SK-N-SH treated with all-trans-retinoic acid at 6 μM for 48 hours (cell line): ENCODE results near the gene CFDP1.

Source experiments
- ATAC-seq: fragments of 200-7000 bp; cut with Tn5 transposase; 3 replicates; pipeline ENCODE4 v1.9.1; 2020; ENCODE audit warnings: mild to moderate bottlenecking, moderate library complexity
- ARNTL ChIP-seq: fragments of 450-650 bp; formaldehyde crosslinking; IDR thresholded peaks from 2 replicates; pipeline ENCODE4 v1.5.0; 2020; ENCODE audit warnings: low read depth, mild to moderate bottlenecking, moderate library complexity, borderline replicate concordance
- CSDC2 ChIP-seq: fragments of 250-450 bp; sonication (Bioruptor Pico); IDR thresholded peaks from 2 replicates; pipeline ENCODE4 v1.5.0; 2020; ENCODE audit warnings: mild to moderate bottlenecking, moderate library complexity
- ISL1 ChIP-seq: fragments of 250-450 bp; sonication (Bioruptor Pico); IDR thresholded peaks from 2 replicates; pipeline ENCODE4 v2.1.2; 2022; ENCODE audit warnings: mild to moderate bottlenecking, moderate library complexity
- OSR1 ChIP-seq: fragments of 250-450 bp; sonication (Bioruptor Pico); IDR thresholded peaks from 2 replicates; pipeline ENCODE4 v1.8.0; 2022; ENCODE audit warnings: moderate library complexity, mild to moderate bottlenecking, inconsistent platforms
- PPARA ChIP-seq: fragments of 250-450 bp; sonication (Bioruptor Pico); IDR thresholded peaks from 2 replicates; pipeline ENCODE4 v1.5.0; 2020; ENCODE audit warnings: mild to moderate bottlenecking, borderline replicate concordance
- RARB ChIP-seq: fragments of 250-450 bp; sonication (Bioruptor Pico); IDR thresholded peaks from 2 replicates; pipeline ENCODE4 v1.8.0; 2021; ENCODE audit warnings: mild to moderate bottlenecking, moderate library complexity
- TCF4 ChIP-seq: fragments of 250-450 bp; sonication (Bioruptor Pico); IDR thresholded peaks from 2 replicates; pipeline ENCODE4 v1.8.0; 2021; ENCODE audit warnings: mild to moderate bottlenecking, moderate library complexity, borderline replicate concordance
- TOX ChIP-seq: fragments of 250-450 bp; sonication (Bioruptor Pico); IDR thresholded peaks from 2 replicates; pipeline ENCODE4 v1.8.0; 2021; ENCODE audit warnings: mild to moderate bottlenecking, moderate library complexity, borderline replicate concordance
- ZFP3 ChIP-seq: fragments of 250-450 bp; sonication (Bioruptor Pico); IDR thresholded peaks from 2 replicates; pipeline ENCODE4 v1.5.0; 2020; ENCODE audit warnings: mild to moderate bottlenecking, moderate library complexity
- ZFP30 ChIP-seq: fragments of 450-650 bp; formaldehyde crosslinking; IDR thresholded peaks from 2 replicates; pipeline ENCODE4 v1.5.0; 2022; ENCODE audit warnings: mild to moderate bottlenecking, moderate library complexity
- ZNF565 ChIP-seq: fragments of 450-650 bp; formaldehyde crosslinking; conservative IDR thresholded peaks from 2 replicates; pipeline ENCODE4 v1.5.0; 2020; ENCODE audit warnings: low read depth, mild to moderate bottlenecking, moderate library complexity
- ZNF70 ChIP-seq: fragments of 450-650 bp; formaldehyde crosslinking; IDR thresholded peaks from 2 replicates; pipeline ENCODE4 v1.5.0; 2020; ENCODE audit warnings: mild to moderate bottlenecking, moderate library complexity
- ZNF8 ChIP-seq: fragments of 450-650 bp; formaldehyde crosslinking; IDR thresholded peaks from 2 replicates; pipeline ENCODE4 v1.5.0; 2020; ENCODE audit warnings: mild to moderate bottlenecking, moderate library complexity
- TF ChIP-seq, protein P1 (sequence below): fragments of 250-450 bp; sonication (Bioruptor Pico); IDR thresholded peaks from 2 replicates; pipeline ENCODE4 v1.5.0; 2020; ENCODE audit warnings: mild to moderate bottlenecking, moderate library complexity
- TF ChIP-seq, protein P2 (sequence below): fragments of 250-450 bp; sonication (Bioruptor Pico); IDR thresholded peaks from 2 replicates; pipeline ENCODE4 v1.8.0; 2020; ENCODE audit warnings: mild to moderate bottlenecking, moderate library complexity, borderline replicate concordance
- TF ChIP-seq, protein P3 (sequence below): fragments of 250-450 bp; sonication (Bioruptor Pico); IDR thresholded peaks from 2 replicates; pipeline ENCODE4 v1.8.0; 2021; ENCODE audit warnings: low read depth, mild to moderate bottlenecking, moderate library complexity, borderline replicate concordance

CFDP1 gene

DNA sequence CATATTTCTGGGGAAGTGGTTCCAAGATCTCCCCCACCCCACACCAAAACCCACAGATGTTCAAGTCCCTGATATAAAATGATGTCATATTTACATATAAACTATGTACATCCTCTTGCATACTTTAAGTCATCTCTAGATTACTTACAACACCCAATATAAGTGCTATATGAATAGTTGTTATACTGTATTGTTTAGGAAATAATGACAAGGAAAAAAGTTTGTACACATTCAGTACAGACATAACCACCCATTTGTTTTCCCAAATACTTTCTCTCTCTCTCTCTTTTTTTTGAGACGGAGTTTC is 11.5 kb downstream of the CFDP1 start:
- no peak for ATAC-seq
- TF ChIP-seq TCF4 (CRISPR knock-in tag), result no peak
- TF ChIP-seq ISL1 (CRISPR knock-in tag), result no peak
- no peak for TF ChIP-seq PPARA
- TF ChIP-seq, protein P1, sequence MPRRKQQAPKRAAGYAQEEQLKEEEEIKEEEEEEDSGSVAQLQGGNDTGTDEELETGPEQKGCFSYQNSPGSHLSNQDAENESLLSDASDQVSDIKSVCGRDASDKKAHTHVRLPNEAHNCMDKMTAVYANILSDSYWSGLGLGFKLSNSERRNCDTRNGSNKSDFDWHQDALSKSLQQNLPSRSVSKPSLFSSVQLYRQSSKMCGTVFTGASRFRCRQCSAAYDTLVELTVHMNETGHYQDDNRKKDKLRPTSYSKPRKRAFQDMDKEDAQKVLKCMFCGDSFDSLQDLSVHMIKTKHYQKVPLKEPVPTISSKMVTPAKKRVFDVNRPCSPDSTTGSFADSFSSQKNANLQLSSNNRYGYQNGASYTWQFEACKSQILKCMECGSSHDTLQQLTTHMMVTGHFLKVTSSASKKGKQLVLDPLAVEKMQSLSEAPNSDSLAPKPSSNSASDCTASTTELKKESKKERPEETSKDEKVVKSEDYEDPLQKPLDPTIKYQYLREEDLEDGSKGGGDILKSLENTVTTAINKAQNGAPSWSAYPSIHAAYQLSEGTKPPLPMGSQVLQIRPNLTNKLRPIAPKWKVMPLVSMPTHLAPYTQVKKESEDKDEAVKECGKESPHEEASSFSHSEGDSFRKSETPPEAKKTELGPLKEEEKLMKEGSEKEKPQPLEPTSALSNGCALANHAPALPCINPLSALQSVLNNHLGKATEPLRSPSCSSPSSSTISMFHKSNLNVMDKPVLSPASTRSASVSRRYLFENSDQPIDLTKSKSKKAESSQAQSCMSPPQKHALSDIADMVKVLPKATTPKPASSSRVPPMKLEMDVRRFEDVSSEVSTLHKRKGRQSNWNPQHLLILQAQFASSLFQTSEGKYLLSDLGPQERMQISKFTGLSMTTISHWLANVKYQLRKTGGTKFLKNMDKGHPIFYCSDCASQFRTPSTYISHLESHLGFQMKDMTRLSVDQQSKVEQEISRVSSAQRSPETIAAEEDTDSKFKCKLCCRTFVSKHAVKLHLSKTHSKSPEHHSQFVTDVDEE (CRISPR knock-in tag), result no peak
- no peak for TF ChIP-seq ZNF70 (CRISPR knock-in tag)
- TF ChIP-seq ZNF565 (CRISPR knock-in tag), result no peak
- TF ChIP-seq OSR1 (CRISPR knock-in tag), result no peak
- TF ChIP-seq ZFP30 (CRISPR knock-in tag), result no peak
- TF ChIP-seq ZNF8 (CRISPR knock-in tag), result no peak
- TF ChIP-seq, protein P2, sequence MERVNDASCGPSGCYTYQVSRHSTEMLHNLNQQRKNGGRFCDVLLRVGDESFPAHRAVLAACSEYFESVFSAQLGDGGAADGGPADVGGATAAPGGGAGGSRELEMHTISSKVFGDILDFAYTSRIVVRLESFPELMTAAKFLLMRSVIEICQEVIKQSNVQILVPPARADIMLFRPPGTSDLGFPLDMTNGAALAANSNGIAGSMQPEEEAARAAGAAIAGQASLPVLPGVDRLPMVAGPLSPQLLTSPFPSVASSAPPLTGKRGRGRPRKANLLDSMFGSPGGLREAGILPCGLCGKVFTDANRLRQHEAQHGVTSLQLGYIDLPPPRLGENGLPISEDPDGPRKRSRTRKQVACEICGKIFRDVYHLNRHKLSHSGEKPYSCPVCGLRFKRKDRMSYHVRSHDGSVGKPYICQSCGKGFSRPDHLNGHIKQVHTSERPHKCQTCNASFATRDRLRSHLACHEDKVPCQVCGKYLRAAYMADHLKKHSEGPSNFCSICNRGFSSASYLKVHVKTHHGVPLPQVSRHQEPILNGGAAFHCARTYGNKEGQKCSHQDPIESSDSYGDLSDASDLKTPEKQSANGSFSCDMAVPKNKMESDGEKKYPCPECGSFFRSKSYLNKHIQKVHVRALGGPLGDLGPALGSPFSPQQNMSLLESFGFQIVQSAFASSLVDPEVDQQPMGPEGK, result no peak
- TF ChIP-seq RARB (CRISPR knock-in tag), result no peak
- TF ChIP-seq, protein P3, sequence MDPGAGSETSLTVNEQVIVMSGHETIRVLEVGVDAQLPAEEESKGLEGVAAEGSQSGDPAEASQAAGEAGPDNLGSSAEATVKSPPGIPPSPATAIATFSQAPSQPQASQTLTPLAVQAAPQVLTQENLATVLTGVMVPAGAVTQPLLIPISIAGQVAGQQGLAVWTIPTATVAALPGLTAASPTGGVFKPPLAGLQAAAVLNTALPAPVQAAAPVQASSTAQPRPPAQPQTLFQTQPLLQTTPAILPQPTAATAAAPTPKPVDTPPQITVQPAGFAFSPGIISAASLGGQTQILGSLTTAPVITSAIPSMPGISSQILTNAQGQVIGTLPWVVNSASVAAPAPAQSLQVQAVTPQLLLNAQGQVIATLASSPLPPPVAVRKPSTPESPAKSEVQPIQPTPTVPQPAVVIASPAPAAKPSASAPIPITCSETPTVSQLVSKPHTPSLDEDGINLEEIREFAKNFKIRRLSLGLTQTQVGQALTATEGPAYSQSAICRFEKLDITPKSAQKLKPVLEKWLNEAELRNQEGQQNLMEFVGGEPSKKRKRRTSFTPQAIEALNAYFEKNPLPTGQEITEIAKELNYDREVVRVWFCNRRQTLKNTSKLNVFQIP (CRISPR knock-in tag), result no peak
- no peak for TF ChIP-seq ARNTL (CRISPR knock-in tag)
- TF ChIP-seq ZFP3 (CRISPR knock-in tag), result no peak
- no peak for TF ChIP-seq TOX

DNA sequence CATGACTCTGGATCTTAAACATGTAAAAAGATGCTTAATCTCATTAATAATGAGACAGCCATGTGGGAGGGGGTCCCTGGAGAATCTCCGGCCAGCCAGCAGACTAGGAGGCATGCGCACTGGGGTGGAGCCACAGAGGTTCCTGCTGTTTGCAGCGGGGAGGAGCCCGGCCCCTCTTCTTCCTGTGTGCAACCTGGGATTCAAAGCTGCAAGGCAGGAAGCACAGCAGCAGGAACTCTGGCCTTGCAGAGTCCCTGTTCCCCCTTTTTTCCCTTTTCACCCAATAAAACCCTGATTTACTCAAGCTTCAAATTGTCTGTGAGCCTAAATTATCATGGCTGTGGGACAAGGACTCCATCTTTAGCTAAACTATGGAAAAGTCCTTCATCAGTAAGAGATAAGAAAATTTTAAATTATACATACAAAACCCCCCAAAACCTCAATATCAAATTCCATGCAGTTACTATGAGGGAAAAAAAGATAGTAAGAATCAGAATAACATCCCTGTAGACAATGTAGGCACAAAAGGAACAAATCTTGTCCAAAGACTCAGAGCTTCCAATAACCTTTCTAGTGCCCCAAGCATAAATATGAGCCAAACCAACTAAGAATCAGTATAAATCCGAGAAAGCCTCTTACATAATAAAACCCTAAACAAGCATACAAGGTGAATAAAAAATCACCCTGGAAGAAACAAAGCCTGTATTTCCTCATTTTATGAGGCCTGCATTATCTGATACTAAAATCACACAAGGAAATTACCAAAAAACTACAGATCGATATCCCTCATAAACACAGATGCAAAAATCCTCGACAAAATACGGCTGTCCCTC is 12.1 kb downstream of the CFDP1 start:
- ATAC-seq, result peak; percentile 99
- TF ChIP-seq TCF4 (CRISPR knock-in tag), result peak; percentile 34; the same call in 1 of the 2 replicates
- TF ChIP-seq, protein P2, result no peak
- TF ChIP-seq, all 23 proteins: peak for 1

DNA sequence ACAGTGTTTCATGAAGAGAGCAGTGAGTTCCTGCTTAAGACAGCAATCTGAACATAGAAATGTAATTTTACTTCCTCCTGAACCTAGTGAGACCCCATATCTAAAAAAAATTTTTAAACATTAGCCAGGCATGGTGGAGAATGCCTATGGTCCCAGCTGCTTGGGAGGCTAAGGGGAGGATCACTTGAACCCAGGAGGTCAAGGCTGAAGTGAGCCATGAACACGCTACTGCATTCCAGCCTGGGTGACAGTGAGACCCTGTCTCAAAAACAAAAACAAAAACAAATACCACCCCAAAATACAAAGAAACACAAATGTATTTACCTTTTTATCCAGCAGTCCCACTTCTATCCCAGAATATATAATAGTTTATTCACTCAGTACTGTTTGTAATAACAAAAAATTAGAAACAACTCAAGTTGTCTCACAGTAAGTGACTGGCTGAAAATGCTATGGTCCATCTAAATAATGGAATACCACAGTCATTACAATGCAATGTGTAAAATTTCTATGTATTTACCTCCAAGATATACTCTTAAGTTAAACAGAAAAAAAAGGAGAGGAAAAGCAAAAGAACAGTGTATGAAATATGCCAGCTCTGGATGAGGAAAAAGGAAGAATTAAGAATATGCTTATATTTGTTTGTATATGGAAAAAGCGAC is 16.3 kb downstream of the CFDP1 start:
- TF ChIP-seq, protein P3 (CRISPR knock-in tag), result no peak
- TF ChIP-seq ISL1 (CRISPR knock-in tag) (no peak), ARNTL (CRISPR knock-in tag) (no peak), CSDC2 (CRISPR knock-in tag) (no peak), ZFP3 (CRISPR knock-in tag) (no peak)
- ATAC-seq, result no peak
